ENCODE data around the gene PLXNA4.
A peak's percentile ranks its signal among the peaks of the same experiment; 100 is the strongest.

Gene PLXNA4

DNA sequence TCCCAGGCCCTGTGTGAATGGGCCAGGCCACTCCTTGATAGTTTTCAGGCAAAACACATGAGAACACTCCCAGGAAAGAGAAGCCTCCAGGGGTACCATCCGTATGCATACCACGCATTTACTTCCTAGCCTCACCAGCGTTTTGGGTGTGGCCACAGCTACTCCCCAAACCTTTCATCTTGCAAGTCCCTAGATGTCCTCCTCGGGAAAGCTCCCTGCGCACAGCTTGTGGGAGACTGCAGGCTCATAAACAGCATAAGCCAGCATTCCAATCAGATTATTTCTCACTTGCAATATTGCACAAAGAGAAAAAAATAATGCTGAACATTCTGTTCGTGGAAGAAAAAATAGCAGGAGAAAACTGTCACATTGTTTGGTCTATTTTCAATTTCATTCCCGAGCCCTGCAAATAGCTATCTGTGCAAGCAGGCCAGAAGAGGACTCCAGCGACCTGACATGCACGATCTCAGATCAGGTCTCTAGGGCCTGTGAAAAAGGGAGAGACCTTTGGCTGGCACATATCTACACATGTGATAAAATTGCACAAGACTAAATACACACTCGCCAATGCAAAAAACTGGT, 175.6 kb downstream of the PLXNA4 start:
- TF ChIP-seq, protein P1, sequence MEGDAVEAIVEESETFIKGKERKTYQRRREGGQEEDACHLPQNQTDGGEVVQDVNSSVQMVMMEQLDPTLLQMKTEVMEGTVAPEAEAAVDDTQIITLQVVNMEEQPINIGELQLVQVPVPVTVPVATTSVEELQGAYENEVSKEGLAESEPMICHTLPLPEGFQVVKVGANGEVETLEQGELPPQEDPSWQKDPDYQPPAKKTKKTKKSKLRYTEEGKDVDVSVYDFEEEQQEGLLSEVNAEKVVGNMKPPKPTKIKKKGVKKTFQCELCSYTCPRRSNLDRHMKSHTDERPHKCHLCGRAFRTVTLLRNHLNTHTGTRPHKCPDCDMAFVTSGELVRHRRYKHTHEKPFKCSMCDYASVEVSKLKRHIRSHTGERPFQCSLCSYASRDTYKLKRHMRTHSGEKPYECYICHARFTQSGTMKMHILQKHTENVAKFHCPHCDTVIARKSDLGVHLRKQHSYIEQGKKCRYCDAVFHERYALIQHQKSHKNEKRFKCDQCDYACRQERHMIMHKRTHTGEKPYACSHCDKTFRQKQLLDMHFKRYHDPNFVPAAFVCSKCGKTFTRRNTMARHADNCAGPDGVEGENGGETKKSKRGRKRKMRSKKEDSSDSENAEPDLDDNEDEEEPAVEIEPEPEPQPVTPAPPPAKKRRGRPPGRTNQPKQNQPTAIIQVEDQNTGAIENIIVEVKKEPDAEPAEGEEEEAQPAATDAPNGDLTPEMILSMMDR (IDR thresholded peaks at IDR 0.05; ENCODE audit: insufficient read depth, low read depth, low read length, missing control alignments), result no peak
- no peak overlapping the region for H3K4me3 ChIP-seq (ENCODE audit: low read depth, low read length)
- no peak for DNase-seq (ENCODE audit: low read depth)

DNA sequence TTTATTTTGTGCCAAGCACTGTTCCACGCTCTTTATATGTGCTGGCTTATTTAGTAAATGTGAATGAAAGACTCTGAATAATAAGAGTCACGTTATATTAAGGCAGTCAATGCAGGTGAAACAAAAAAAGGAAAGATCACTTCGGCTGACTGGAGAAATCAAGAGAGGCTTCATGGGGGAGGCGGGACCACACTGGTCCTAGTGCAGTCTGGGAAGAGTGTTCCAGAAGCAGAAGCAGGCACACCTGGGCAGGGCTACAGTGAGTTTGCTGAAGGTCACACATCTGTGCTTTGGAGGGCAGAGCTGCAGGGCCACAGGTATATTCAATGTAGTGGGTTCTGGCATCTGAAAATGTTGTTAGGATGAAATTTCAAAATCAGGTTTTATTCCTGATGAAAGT, 176.9 kb downstream of the PLXNA4 start:
- TF ChIP-seq, protein P1 (IDR thresholded peaks at IDR 0.05; ENCODE audit: insufficient read depth, low read depth, low read length, missing control alignments), result no peak
- no peak overlapping the region for H3K4me3 ChIP-seq (ENCODE audit: low read depth, low read length)
- no peak for DNase-seq (ENCODE audit: low read depth)

DNA sequence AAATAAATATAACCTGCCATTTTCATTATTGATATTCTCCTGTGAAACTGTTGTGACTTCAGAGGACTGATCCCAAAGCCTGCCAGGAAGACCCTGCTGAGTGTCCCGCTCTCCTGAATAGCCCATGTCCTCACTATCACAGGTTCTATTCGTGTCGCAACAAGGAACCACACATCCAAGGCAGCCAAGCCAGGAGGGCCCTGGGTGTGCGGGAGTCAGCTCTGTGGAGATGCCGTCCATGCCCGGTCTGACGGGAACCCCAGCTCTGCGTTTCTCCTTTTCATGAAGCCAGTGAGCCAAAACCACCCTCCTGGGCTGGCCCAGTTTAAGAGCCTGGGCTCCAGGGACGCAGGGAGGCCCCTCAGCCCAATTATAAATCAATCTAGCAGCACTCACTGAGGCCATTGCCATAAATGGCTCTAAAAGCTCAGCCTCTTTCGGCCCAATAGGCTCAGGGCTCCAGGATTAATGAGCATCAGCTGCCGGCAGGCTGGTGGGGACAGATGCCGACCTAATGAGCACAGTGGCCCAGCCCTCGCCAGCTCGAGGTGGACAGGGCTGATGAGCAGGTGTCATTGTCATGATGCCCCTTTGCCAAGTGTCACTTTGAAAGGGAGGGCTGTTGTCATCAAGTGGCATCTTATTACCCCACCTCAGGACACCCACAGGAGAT, 177.9 kb downstream of the PLXNA4 start:
- no peak for DNase-seq (ENCODE audit: low read depth)
- TF ChIP-seq, protein P1 (IDR thresholded peaks at IDR 0.05; ENCODE audit: insufficient read depth, low read depth, low read length, missing control alignments), result no peak
- no peak overlapping the region for H3K4me3 ChIP-seq (ENCODE audit: low read depth, low read length)

DNA sequence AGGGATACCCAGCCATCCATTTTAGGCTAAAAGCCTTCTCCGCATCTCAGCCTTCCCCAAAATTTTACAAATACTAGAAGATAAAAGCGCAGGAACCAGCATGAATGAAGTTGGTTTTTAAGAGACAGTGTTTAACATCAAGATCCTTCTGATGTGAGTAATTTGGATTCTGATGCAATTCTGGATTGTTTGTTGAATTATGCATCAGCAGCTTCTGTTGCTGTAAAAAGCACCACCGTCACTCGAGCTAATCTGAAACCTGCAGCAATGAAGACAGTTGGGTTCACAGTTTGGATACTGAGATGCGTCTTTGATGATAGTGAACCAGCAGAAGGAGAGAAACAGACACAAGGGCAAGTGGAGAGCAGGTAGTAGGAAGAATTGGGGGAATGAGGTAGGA, 179.2 kb downstream of the PLXNA4 start:
- TF ChIP-seq, protein P1 (IDR thresholded peaks at IDR 0.05; ENCODE audit: insufficient read depth, low read depth, low read length, missing control alignments), result no peak
- no peak overlapping the region for H3K4me3 ChIP-seq (ENCODE audit: low read depth, low read length)
- DNase-seq (ENCODE audit: low read depth), result no peak

DNA sequence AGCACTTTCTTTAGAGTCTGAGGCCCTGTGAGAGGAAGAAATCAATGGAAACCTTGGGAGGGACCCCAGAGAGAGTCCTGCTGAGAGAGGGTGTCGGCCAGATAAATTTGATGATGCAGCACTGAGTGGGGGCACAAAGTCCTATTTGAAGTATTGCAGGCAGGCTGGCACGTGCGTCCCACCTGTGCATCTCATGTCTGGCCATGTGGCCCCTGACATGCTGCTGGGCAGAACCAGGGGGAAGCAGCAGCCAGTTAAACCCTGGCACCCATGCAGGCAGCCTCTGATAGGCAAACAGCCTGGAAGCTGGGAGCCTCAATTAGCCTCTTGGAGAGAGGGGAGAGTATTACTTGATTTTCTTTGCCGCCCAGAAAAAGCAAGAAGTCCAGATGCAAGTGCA, 180.9 kb downstream of the PLXNA4 start:
- no peak overlapping the region for H3K4me3 ChIP-seq (ENCODE audit: low read depth, low read length)
- no peak for DNase-seq (ENCODE audit: low read depth)
- TF ChIP-seq, protein P1 (IDR thresholded peaks at IDR 0.05; ENCODE audit: insufficient read depth, low read depth, low read length, missing control alignments), result no peak

DNA sequence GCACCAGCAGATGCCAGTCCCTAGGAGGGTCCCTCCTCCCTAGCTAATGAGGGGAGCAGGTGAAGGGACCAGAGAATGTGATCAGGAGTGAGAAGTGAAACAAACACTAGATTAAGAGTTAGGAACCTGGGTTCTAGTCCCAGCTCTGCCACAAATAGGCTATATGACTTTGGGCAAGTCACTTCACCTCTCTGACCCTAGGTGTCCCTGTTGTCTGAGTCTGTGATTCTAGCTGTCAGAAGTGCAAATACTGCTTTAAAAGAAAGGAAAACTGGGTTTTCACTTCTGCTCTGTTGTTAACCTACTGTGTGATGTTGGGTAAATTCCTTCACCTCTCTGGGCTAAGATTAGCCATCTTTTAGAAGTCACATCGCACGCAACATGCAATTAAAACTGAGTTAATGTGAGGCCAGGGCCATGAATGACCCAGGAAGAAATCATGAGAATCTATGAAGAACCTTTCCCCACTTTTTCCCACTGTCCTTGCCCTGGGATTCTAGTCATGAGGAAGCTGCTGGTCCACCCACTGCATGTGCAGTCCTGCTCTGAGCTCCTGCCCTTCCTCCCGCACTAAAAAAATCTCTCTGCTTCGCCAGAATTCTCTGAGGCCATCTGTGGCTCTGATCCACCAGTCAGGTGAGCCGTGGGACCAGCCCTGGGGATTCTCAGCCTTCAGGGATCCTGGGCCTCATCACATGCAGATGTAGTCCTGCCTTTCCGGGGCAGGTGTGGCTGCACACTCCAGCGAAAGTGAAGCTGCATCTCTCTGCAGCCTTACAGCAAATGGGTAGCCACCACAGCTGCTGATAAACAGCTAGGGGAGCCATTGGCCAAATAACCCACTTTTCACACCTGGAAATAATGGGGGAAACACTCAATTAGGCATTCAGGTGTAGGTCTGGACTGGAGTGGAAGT, 181.7 kb downstream of the PLXNA4 start:
- peak; percentile 18 for DNase-seq (ENCODE audit: low read depth)
- TF ChIP-seq, protein P1 (IDR thresholded peaks at IDR 0.05; ENCODE audit: insufficient read depth, low read depth, low read length, missing control alignments), result peak; percentile 39
- H3K4me3 ChIP-seq (ENCODE audit: low read depth, low read length), result no peak overlapping the region

Measured in GM12865 (cell line).